SK-N-SH (cell line): Measurements from ENCODE around the gene SMC1B. TPM values are rescaled to one million over a fixed set of nuclear protein-coding genes. Genes with fewer than 3 reads are reported as not detected.
A peak's percentile ranks its signal among the peaks of the same experiment; 100 is the strongest.

Source experiments
- CTCF ChIA-PET: fragments of 300-600, 350-600 bp; formaldehyde crosslinking; extraction: SDS; loops from one replicate; lab custom pipeline; 2021; lab: Yijun Ruan, JAX
- POLR2A ChIA-PET: fragments of 350-600 bp; sonication (Branson Sonifier 250); formaldehyde crosslinking; extraction: SDS; loops from one replicate; lab custom pipeline; 2020; ENCODE audit warnings: antibody characterized with exemption, inconsistent platforms; lab: Yijun Ruan, JAX
- DNase-seq: peaks from one replicate; pipeline ENCODE4 v3.0.0; 2012
- H2AFZ ChIP-seq: fragments of 200-600 bp; sonication (generic); 2 replicates; pipeline ENCODE4 v1.8.1; 2016; ENCODE audit warnings: antibody characterized with exemption, mild to moderate bottlenecking, low read depth
- H3F3A ChIP-seq: fragments of 200-600 bp; sonication (generic); replicated peaks from 2 replicates; pipeline ENCODE3; 2016; ENCODE audit warnings: antibody characterized with exemption, mild to moderate bottlenecking; ENCODE audit not compliant: insufficient read depth
- H3K27ac ChIP-seq, 2 experiments: fragments of 200-500 bp in 1 of 2; fragments of 200-600 bp in 1 of 2; sonication (Bioruptor generic) in 1 of 2; sonication (generic), shearing (Covaris generic) in 1 of 2; 2 replicates each; pipeline versions ENCODE4 v1.5.1 to v1.6.1; 2014 to 2016; ENCODE audit warnings: low read depth in 2 of 2, inconsistent platforms in 1 of 2, low read length in 1 of 2, mild to moderate bottlenecking in 1 of 2, mixed read lengths in 1 of 2
- H3K27me3 ChIP-seq: fragments of 200-600 bp; sonication (generic), shearing (Covaris generic); 2 replicates; pipeline ENCODE4 v1.6.1; 2016; ENCODE audit warnings: mixed run types; ENCODE audit not compliant: insufficient read depth
- H3K36me3 ChIP-seq, 2 experiments: fragments of 200-500 bp in 1 of 2; fragments of 200-600 bp in 1 of 2; sonication (Bioruptor generic) in 1 of 2; sonication (generic) in 1 of 2; replicated peaks in 1 of 2; 2 replicates each; pipeline versions ENCODE3 to v1.5.1; 2014 to 2016; ENCODE audit warnings: low read length in 1 of 2, mild to moderate bottlenecking in 1 of 2; ENCODE audit not compliant: insufficient read depth in 2 of 2, control insufficient read depth in 1 of 2
- H3K4me1 ChIP-seq, 2 experiments: fragments of 200-500 bp in 1 of 2; fragments of 200-600 bp in 1 of 2; sonication (Bioruptor generic) in 1 of 2; sonication (generic), shearing (Covaris generic) in 1 of 2; 2 replicates each; pipeline versions ENCODE4 v1.5.1 to v1.6.1; 2014 to 2016; ENCODE audit warnings: low read depth in 1 of 2, low read length in 1 of 2, mixed run types in 1 of 2; ENCODE audit not compliant: insufficient read depth in 2 of 2, control insufficient read depth in 1 of 2
- H3K4me2 ChIP-seq: fragments of 200-600 bp; sonication (generic), shearing (Covaris generic); 2 replicates; pipeline ENCODE4 v1.6.1; 2017; ENCODE audit warnings: mixed run types
- H3K4me3 ChIP-seq, 2 experiments: fragments of 200-500 bp in 1 of 2; fragments of 200-600 bp in 1 of 2; sonication (Bioruptor generic) in 1 of 2; sonication (generic), shearing (Covaris generic) in 1 of 2; 2 replicates each; pipeline versions ENCODE4 v1.5.1 to v1.8.1; 2014 to 2016; ENCODE audit warnings: low read depth in 2 of 2, inconsistent platforms in 1 of 2, low read length in 1 of 2, mild to moderate bottlenecking in 1 of 2, mixed read lengths in 1 of 2, moderate library complexity in 1 of 2
- H3K79me2 ChIP-seq: fragments of 200-600 bp; sonication (generic); 2 replicates; pipeline ENCODE4 v1.8.1; 2017; ENCODE audit warnings: mild to moderate bottlenecking; ENCODE audit not compliant: insufficient read depth
- H3K9ac ChIP-seq: fragments of 200-600 bp; sonication (generic); 2 replicates; pipeline ENCODE4 v1.6.1; 2017; ENCODE audit warnings: mixed run types
- H3K9me2 ChIP-seq: fragments of 200-600 bp; sonication (generic); 2 replicates; pipeline ENCODE4 v1.6.1; 2017; ENCODE audit warnings: mixed run types
- H3K9me3 ChIP-seq: fragments of 200-600 bp; sonication (generic); 2 replicates; pipeline ENCODE4 v1.6.1; 2017; ENCODE audit warnings: mixed run types, mild to moderate bottlenecking, moderate library complexity
- H4K20me1 ChIP-seq: fragments of 200-600 bp; sonication (generic); 2 replicates; pipeline ENCODE4 v1.6.1; 2017; ENCODE audit warnings: mild to moderate bottlenecking, mixed run types; ENCODE audit not compliant: insufficient read depth
- CHD2 ChIP-seq: fragments of 150-350 bp; IDR thresholded peaks from 2 replicates; pipeline ENCODE4 v1.6.1; 2018; ENCODE audit warnings: low read length; ENCODE audit not compliant: partially characterized antibody
- CTCF ChIP-seq: fragments of 200-600 bp; sonication (generic); IDR thresholded peaks from 2 replicates; pipeline ENCODE4 v1.6.1; 2017; ENCODE audit warnings: antibody characterized with exemption, mild to moderate bottlenecking, moderate library complexity
- ELF1 ChIP-seq: IDR thresholded peaks from 2 replicates; pipeline ENCODE4 v1.4.0; 2012
- EP300 ChIP-seq, 2 experiments: IDR thresholded peaks; 2 replicates each; pipeline versions ENCODE4 v1.4.0 to v1.6.1; 2012; ENCODE audit warnings: borderline replicate concordance in 1 of 2, low read depth in 1 of 2, low read length in 1 of 2
- EZH2phosphoT487 ChIP-seq: fragments of 200-600 bp; sonication (generic); IDR thresholded peaks from 2 replicates; pipeline ENCODE4 v1.6.1; 2017; ENCODE audit warnings: low read depth, mixed run types, mild to moderate bottlenecking, antibody characterized with exemption, moderate library complexity, borderline replicate concordance
- FOSL2 ChIP-seq: IDR thresholded peaks from 2 replicates; pipeline ENCODE4 v1.4.0; 2012; ENCODE audit warnings: low read depth, mild to moderate bottlenecking, moderate library complexity, borderline replicate concordance
- FOXM1 ChIP-seq: IDR thresholded peaks from 2 replicates; pipeline ENCODE4 v1.4.0; 2012; ENCODE audit warnings: low read depth, mild to moderate bottlenecking
- GATA2 ChIP-seq: sonication (generic); formaldehyde crosslinking; IDR thresholded peaks from 2 replicates; pipeline ENCODE4 v1.5.0; 2020; ENCODE audit warnings: mild to moderate bottlenecking, missing genetic modification reagents
- JUND ChIP-seq: IDR thresholded peaks from 2 replicates; pipeline ENCODE4 v1.4.0; 2012
- MAX ChIP-seq: IDR thresholded peaks from 2 replicates; pipeline ENCODE4 v1.4.0; 2012; ENCODE audit warnings: low read depth
- MEF2A ChIP-seq: IDR thresholded peaks from 2 replicates; pipeline ENCODE4 v1.4.0; 2012; ENCODE audit warnings: low read depth, borderline replicate concordance
- NFIC ChIP-seq: IDR thresholded peaks from 2 replicates; pipeline ENCODE4 v1.4.0; 2012; ENCODE audit warnings: borderline replicate concordance
- NRF1 ChIP-seq: IDR thresholded peaks from 2 replicates; pipeline ENCODE4 v1.6.1; 2012; ENCODE audit warnings: low read depth, mild to moderate bottlenecking, low read length
- RAD21 ChIP-seq: IDR thresholded peaks from 2 replicates; pipeline ENCODE4 v1.6.1; 2012; ENCODE audit warnings: mild to moderate bottlenecking, low read length
- RXRA ChIP-seq: IDR thresholded peaks from 2 replicates; pipeline ENCODE4 v1.4.0; 2012; ENCODE audit warnings: low read depth, mild to moderate bottlenecking, borderline replicate concordance
- SIN3A ChIP-seq: IDR thresholded peaks from 2 replicates; pipeline ENCODE4 v1.6.1; 2012; ENCODE audit warnings: low read depth, mild to moderate bottlenecking, low read length, moderate library complexity, borderline replicate concordance
- SMC3 ChIP-seq: IDR thresholded peaks from 2 replicates; pipeline ENCODE4 v1.6.1; 2012; ENCODE audit warnings: low read depth, low read length, improper control_type of control experiment
- TAF1 ChIP-seq: IDR thresholded peaks from 2 replicates; pipeline ENCODE4 v1.6.1; 2012; ENCODE audit warnings: low read depth, mild to moderate bottlenecking, low read length, moderate library complexity, borderline replicate concordance
- TCF12 ChIP-seq: IDR thresholded peaks from 2 replicates; pipeline ENCODE4 v1.4.0; 2012
- USF1 ChIP-seq: IDR thresholded peaks from 2 replicates; pipeline ENCODE4 v1.4.0; 2012; ENCODE audit warnings: low read depth, borderline replicate concordance
- USF2 ChIP-seq: fragments of 150-350 bp; IDR thresholded peaks from 2 replicates; pipeline ENCODE4 v1.6.1; 2017; ENCODE audit warnings: antibody characterized with exemption, low read length, low read depth, borderline replicate concordance
- ZBTB33 ChIP-seq: IDR thresholded peaks from 2 replicates; pipeline ENCODE4 v1.4.0; 2012; ENCODE audit warnings: low read depth, borderline replicate concordance
- WGBS: methylation state at CpG from one replicate; pipeline ENCODE4 v1.1.6; 2017; ENCODE audit warnings: low lambda C conversion rate; 5-methylcytosine and 5-hydroxymethylcytosine counted together
- polyA plus RNA-seq, 3 experiments: library from polyadenylated mRNA; depleted of rRNA; stranded (reverse); fragments of >200 nt; gene quantifications; 2 replicates each; pipeline ENCODE4 v1.2.3, GENCODE V29; 2012

Gene SMC1B
- polyA plus RNA-seq, 1 of the 3 experiments (the other 2 are of a cell fraction): not detected

- CTCF ChIA-PET: interaction anchor here (1.5 kb wide), 1 partner anchor 12 kb away, joined by 3 read pairs; no protein-coding TSS in a partner anchor
- Histone ChIP-seq H3K27me3 (no peaks in the 10 kb centered on the region), H3K4me3 (no peak overlapping the region), H3K79me2 (no peaks in the 10 kb centered on the region), H3K9ac (no peak overlapping the region), H3K9me2 (no peaks in the 10 kb centered on the region), H3K4me1 (peaks cover 0 to 30% of the 10 kb centered on the region in 2 experiments; a peak in 2 of 4 replicates), H3K9me3 (no peaks in the 10 kb centered on the region), H3K36me3 (peaks cover 0 to 34% of the 10 kb centered on the region in 2 experiments), H4K20me1 (no peaks in the 10 kb centered on the region), H3K4me2 (no peak overlapping the region), H3K27ac (peak overlapping the region in 1 of 2 experiments; percentile 73; a peak in 1 of 4 replicates), H2AFZ (no peak overlapping the region), H3F3A (peaks cover 6% of the 10 kb centered on the region)
- WGBS: 97% methylated on average over 14 of the region's 19 CpGs
- no peak for DNase-seq
- POLR2A ChIA-PET: no interaction called here
- no peak for TF ChIP-seq MAX
- TF ChIP-seq NFIC: no peak
- no peak for TF ChIP-seq EZH2phosphoT487
- TF ChIP-seq SIN3A: no peak
These were observed 82.9 kb downstream of the SMC1B start for GRCh38 chr22:45330548-45330947.

GRCh38 chr22:45329530-45329936 lies 83.9 kb downstream of the SMC1B start:
- Histone ChIP-seq H3K4me3 (no peak overlapping the region), H3K27ac (peak overlapping the region; percentile 17 to 95; a peak in 3 of 4 replicates), H3K9me3 (no peaks in the 10 kb centered on the region), H2AFZ (no peak overlapping the region), H3K9me2 (no peaks in the 10 kb centered on the region), H3F3A (peaks cover 6% of the 10 kb centered on the region), H4K20me1 (no peaks in the 10 kb centered on the region), H3K9ac (no peak overlapping the region), H3K27me3 (no peaks in the 10 kb centered on the region), H3K79me2 (no peaks in the 10 kb centered on the region), H3K36me3 (peaks cover 0 to 24% of the 10 kb centered on the region in 2 experiments), H3K4me2 (no peak overlapping the region), H3K4me1 (peaks cover 0 to 34% of the 10 kb centered on the region in 2 experiments; a peak in 2 of 4 replicates)
- ChIA-PET POLR2A (interaction anchor here (0.7 kb wide), 1 partner anchor 10 kb away, joined by 3 read pairs; no protein-coding TSS in a partner anchor), CTCF (interaction anchor here (1.1 kb wide), 1 partner anchor 112 kb away, joined by 3 read pairs; no protein-coding TSS in a partner anchor)
- DNase-seq: peak; percentile 94
- WGBS: 56% methylated on average over 11 of the region's 12 CpGs
- TF ChIP-seq NRF1 (no peak), FOXM1 (no peak), RXRA (no peak), GATA2 (CRISPR knock-in tag) (peak; percentile 38; the same call in 1 of the 2 replicates), RAD21 (peak; percentile 24; the same call in 1 of the 2 replicates), CHD2 (peak; percentile 93), SMC3 (no peak; the same call in 1 of the 2 replicates), TAF1 (no peak), JUND (no peak), ELF1 (no peak), NFIC (no peak), ZBTB33 (no peak), CTCF (no peak), SIN3A (0 out of 2 replicates have a peak, but pooled peaks have one; percentile 45), FOSL2 (no peak), EP300 (IDR thresholded peaks at IDR 0.05; ENCODE audit: borderline replicate concordance in 1 of 2, low read depth in 1 of 2, low read length in 1 of 2) (peak in 1 of 2 experiments; percentile 92; a peak in 2 of 4 replicates), USF2 (no peak), MEF2A (no peak), EZH2phosphoT487 (no peak), TCF12 (no peak), USF1 (no peak)
